Vagina (tissue), 2 donors: ENCODE data around the gene DNMT3A.

Experiments
- POLR2A ChIP-seq, 2 donors: fragments of 450-650 bp; IDR thresholded peaks; one replicate each; pipeline ENCODE4 v1.6.1; 2017; ENCODE audit warnings: antibody characterized with exemption in 2 of 2, mild to moderate bottlenecking in 2 of 2, moderate library complexity in 2 of 2
- POLR2AphosphoS5 ChIP-seq, 2 donors: sonication (generic); formaldehyde crosslinking; IDR thresholded peaks; one replicate each; pipeline ENCODE4 v1.9.0; 2017; ENCODE audit warnings: antibody characterized with exemption in 2 of 2, mild to moderate bottlenecking in 2 of 2, low read depth in 1 of 2; ENCODE audit not compliant: insufficient read depth in 1 of 2

DNA sequence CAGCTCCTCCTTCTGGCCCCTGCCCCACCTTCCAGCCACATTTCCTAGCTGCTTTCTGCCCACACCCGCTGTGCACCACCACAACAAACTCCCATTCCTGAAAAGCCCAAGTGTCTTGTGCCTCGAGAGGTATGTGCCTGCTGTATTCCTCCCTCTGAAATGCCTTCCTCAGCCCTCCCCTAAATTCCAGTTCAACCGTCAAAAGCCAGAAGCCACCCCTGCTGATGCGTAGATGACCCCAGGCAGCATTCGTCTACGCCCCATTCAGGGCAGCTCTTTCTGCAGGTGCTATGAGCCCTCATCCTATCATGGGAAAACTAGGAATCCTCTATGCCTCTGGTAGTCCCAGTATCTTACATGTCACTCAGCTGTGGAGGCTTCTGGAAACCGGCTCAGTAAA, 71.7 kb downstream of the DNMT3A start:
- TF ChIP-seq POLR2AphosphoS5 (IDR thresholded peaks at IDR 0.05; ENCODE audit: insufficient read depth in 1 of 2, low read depth in 1 of 2): no peak
- no peak for TF ChIP-seq POLR2A (IDR thresholded peaks at IDR 0.05)
